Measurements from ENCODE around the gene ASCC3.

Gene ASCC3

GRCh38 chr6:100461917-100462705 lies 419.0 kb downstream of the ASCC3 start:
- DNase-seq, result no peak

GRCh38 chr6:100461278-100461916 lies 419.7 kb downstream of the ASCC3 start:
- no peak for DNase-seq

GRCh38 chr6:100460650-100461204 lies 420.4 kb downstream of the ASCC3 start:
- no peak for DNase-seq

- no peak for DNase-seq
These were observed 421.4 kb downstream of the ASCC3 start for GRCh38 chr6:100459592-100460184.

GRCh38 chr6:100458841-100459591 lies 422.1 kb downstream of the ASCC3 start:
- no peak for DNase-seq

Measured in NCI-H1930 (cell line).